CD4-positive, alpha-beta memory T cell (primary cell): ENCODE data around the gene CABP7. TPM values are rescaled to one million over a fixed set of nuclear protein-coding genes. Genes with fewer than 3 reads are reported as not detected.

Experiments
- CTCF ChIA-PET: fragments of 350-600 bp; sonication (Branson Sonifier 250); formaldehyde crosslinking; loops from one replicate; lab custom pipeline; 2021; ENCODE audit warnings: inconsistent platforms; ENCODE audit not compliant: partially characterized antibody; lab: Charles Lee
- POLR2A ChIA-PET: fragments of 350-600 bp; sonication (Branson Sonifier 250); formaldehyde crosslinking; loops from one replicate; lab custom pipeline; 2021; ENCODE audit not compliant: partially characterized antibody; lab: Charles Lee
- DNase-seq, 5 donors: peaks; one replicate each; pipeline versions ENCODE4 v3.0.0 to v3.0.0-alpha.2; 2020 to 2022; ENCODE audit warnings: mixed read lengths in 1 of 5
- H3K27ac ChIP-seq: one replicate; pipeline ENCODE4 v1.7.0; 2013; ENCODE audit warnings: low read depth, low read length
- H3K27me3 ChIP-seq: 2 replicates; pipeline ENCODE4 v1.7.0; 2013; ENCODE audit warnings: mild to moderate bottlenecking, low read length, moderate library complexity; ENCODE audit not compliant: insufficient read depth
- H3K36me3 ChIP-seq: 2 replicates; pipeline ENCODE4 v1.7.0; 2013; ENCODE audit warnings: mild to moderate bottlenecking, low read length, moderate library complexity; ENCODE audit not compliant: insufficient read depth
- H3K4me1 ChIP-seq: 2 replicates; pipeline ENCODE4 v1.7.0; 2013; ENCODE audit warnings: mild to moderate bottlenecking, low read length, moderate library complexity; ENCODE audit not compliant: insufficient read depth
- H3K4me3 ChIP-seq, 2 donors: one replicate each; pipeline ENCODE4 v1.7.0; 2013; ENCODE audit warnings: low read length in 2 of 2, mild to moderate bottlenecking in 1 of 2
- H3K9me3 ChIP-seq, 2 donors: one replicate each; pipeline ENCODE4 v1.7.0; 2013; ENCODE audit warnings: low read length in 2 of 2, control low read depth in 1 of 2; ENCODE audit not compliant: control insufficient read depth in 1 of 2
- H3K27ac Mint-ChIP-seq, 7 donors: one replicate each; pipeline ENCODE4 v1.8.0; 2020 to 2021; ENCODE audit warnings: mixed read lengths in 7 of 7, mild to moderate bottlenecking in 6 of 7, inconsistent platforms in 3 of 7, moderate library complexity in 3 of 7
- H3K27me3 Mint-ChIP-seq, 2 donors: one replicate each; pipeline ENCODE4 v1.8.0; 2020 to 2021; ENCODE audit warnings: mixed read lengths in 2 of 2
- H3K36me3 Mint-ChIP-seq, 2 donors: one replicate each; pipeline ENCODE4 v1.8.0; 2020 to 2021; ENCODE audit warnings: mixed read lengths in 2 of 2, inconsistent platforms in 1 of 2, mild to moderate bottlenecking in 1 of 2
- H3K4me1 Mint-ChIP-seq, 4 donors: one replicate each; pipeline ENCODE4 v1.8.0; 2020 to 2021; ENCODE audit warnings: mixed read lengths in 4 of 4, mild to moderate bottlenecking in 1 of 4
- H3K4me3 Mint-ChIP-seq, 8 donors: one replicate each; pipeline ENCODE4 v1.8.0; 2020 to 2021; ENCODE audit warnings: mixed read lengths in 8 of 8, mild to moderate bottlenecking in 7 of 8, moderate library complexity in 6 of 8, inconsistent platforms in 3 of 8
- H3K9me3 Mint-ChIP-seq, 8 donors: one replicate each; pipeline ENCODE4 v1.8.0; 2020 to 2021; ENCODE audit warnings: mixed read lengths in 8 of 8, mild to moderate bottlenecking in 5 of 8, inconsistent platforms in 3 of 8, moderate library complexity in 1 of 8
- intact Hi-C: fragments of 100-400 bp; cut with micrococcal nuclease; formaldehyde crosslinking; loops from one replicate; pipeline ENCODE4 v1.15.1; 2023
- polyA plus RNA-seq, 2 donors: library from polyadenylated mRNA; unstranded; fragments of 300-500 nt; fragmentation: Illumina TruSeq; gene quantifications; one replicate each; pipeline ENCODE4 v1.2.3, GENCODE V29; 2021
- total RNA-seq, 2 experiments: library from RNA; stranded (reverse); gene quantifications; one replicate each; pipeline ENCODE4 v1.2.3, GENCODE V29; 2021

CABP7 gene
- total and polyA plus RNA-seq, 4 experiments from 2014 or later = 0.08 to 0.13 TPM; not detected in 2

GRCh38 chr22:29767171-29768051 is 47.6 kb downstream of the CABP7 start, which contains the start of gene UQCR10:
UQCR10 (plus strand) TSS chr22:29767369; CDS start chr22:29767399, 30 bp downstream.
- H3K4me1 ChIP-seq = peaks cover 29% of the 10 kb centered on the region
- no peaks in the 10 kb centered on the region for H3K27me3 Mint-ChIP-seq
- peak within 1 kb of the TSS; percentile 95 to 100 (median 99) for H3K4me3 Mint-ChIP-seq
- no peaks in the 10 kb centered on the region for H3K9me3 ChIP-seq
- peaks cover 11% of the 10 kb centered on the region for H3K36me3 ChIP-seq
- peak within 1 kb of the TSS; percentile 96 to 100 for H3K4me3 ChIP-seq
- H3K9me3 Mint-ChIP-seq = no peaks in the 10 kb centered on the region
- peaks cover 22 to 53% (median 28%) of the 10 kb centered on the region in 4 donors for H3K4me1 Mint-ChIP-seq
- CTCF ChIA-PET = interaction anchor here (1.3 kb wide), 1 partner anchor 70 kb away, joined by 5 read pairs; the partner anchor contains the start of gene ASCC2
- H3K36me3 Mint-ChIP-seq = peaks cover 7 to 31% of the 10 kb centered on the region in 2 donors
- peak; percentile 92 to 95 (median 94) for DNase-seq
- no peaks in the 10 kb centered on the region for H3K27me3 ChIP-seq
- POLR2A ChIA-PET = interaction anchor here (0.9 to 1.2 kb wide), 4 partner anchors 70 to 214 kb away, joined by 4 to 7 read pairs (median 6); partner anchors contain the start of genes ASCC2, MTMR3 and THOC5
- intact Hi-C loops = loop anchor here (1.0 to 10.0 kb wide), 6 partner anchors 71 to 657 kb away; partner anchors contain the start of genes ASCC2, MTFP1, MTMR3 and NF2
- H3K27ac Mint-ChIP-seq = peak within 1 kb of the TSS; percentile 38 to 99 (median 99)
- peak within 1 kb of the TSS; percentile 87 for H3K27ac ChIP-seq

GRCh38 chr22:29768052-29768693 is 48.4 kb downstream of the CABP7 start:
- Mint-ChIP-seq H3K36me3 (peaks cover 7 to 33% of the 10 kb centered on the region in 2 donors), H3K27ac (peak overlapping the region; percentile 38 to 99 (median 99)), H3K4me3 (peak overlapping the region; percentile 95 to 100 (median 99)), H3K27me3 (no peaks in the 10 kb centered on the region), H3K9me3 (no peaks in the 10 kb centered on the region), H3K4me1 (peaks cover 22 to 53% (median 28%) of the 10 kb centered on the region in 4 donors)
- POLR2A ChIA-PET = no interaction called here
- Histone ChIP-seq H3K4me3 (peak overlapping the region; percentile 96 to 100), H3K4me1 (peaks cover 29% of the 10 kb centered on the region), H3K27ac (peak overlapping the region; percentile 87), H3K27me3 (no peaks in the 10 kb centered on the region), H3K36me3 (peaks cover 11% of the 10 kb centered on the region), H3K9me3 (no peaks in the 10 kb centered on the region)
- no peak for DNase-seq
- CTCF ChIA-PET = no interaction called here
- intact Hi-C loops = loop anchor here (5.0 to 10.0 kb wide), 3 partner anchors 319 to 657 kb away; partner anchors contain the start of gene MTFP1

- Mint-ChIP-seq H3K36me3 (peaks cover 7 to 33% of the 10 kb centered on the region in 2 donors), H3K4me1 (peaks cover 19 to 50% (median 26%) of the 10 kb centered on the region in 4 donors), H3K27ac (no peak overlapping the region), H3K9me3 (no peaks in the 10 kb centered on the region), H3K4me3 (no peak overlapping the region), H3K27me3 (no peaks in the 10 kb centered on the region)
- ChIA-PET CTCF (no interaction called here), POLR2A (interaction anchor here (0.9 kb wide), 1 partner anchor 68 kb away, joined by 3 read pairs; the partner anchor contains the start of gene ASCC2)
- Histone ChIP-seq H3K4me3 (no peak overlapping the region), H3K9me3 (no peaks in the 10 kb centered on the region), H3K27me3 (no peaks in the 10 kb centered on the region), H3K4me1 (peaks cover 29% of the 10 kb centered on the region), H3K27ac (no peak overlapping the region), H3K36me3 (peaks cover 11% of the 10 kb centered on the region)
- DNase-seq = no peak
- intact Hi-C loops = loop anchor here (5.0 to 10.0 kb wide), 3 partner anchors 317 to 655 kb away; partner anchors contain the start of gene MTFP1
Observed at GRCh38 chr22:29769723-29770321, 50.0 kb downstream of the CABP7 start.

- POLR2A ChIA-PET = interaction anchor here (0.7 kb wide), 1 partner anchor 1441 kb away, joined by 3 read pairs; no protein-coding TSS in a partner anchor
Observed at GRCh38 chr22:29772170-29772641, 52.4 kb downstream of the CABP7 start.

GRCh38 chr22:29773233-29773632 is 53.4 kb downstream of the CABP7 start:
- H3K4me3 Mint-ChIP-seq = no peak overlapping the region
- ChIA-PET POLR2A (no interaction called here), CTCF (interaction anchor here (1.2 to 1.3 kb wide), 2 partner anchors 10 to 16 kb away, joined by 3 read pairs; no protein-coding TSS in a partner anchor)
- Histone ChIP-seq H3K4me1 (peaks cover 12% of the 10 kb centered on the region), H3K9me3 (no peaks in the 10 kb centered on the region), H3K36me3 (peaks cover 11% of the 10 kb centered on the region), H3K4me3 (no peak overlapping the region), H3K27ac (no peak overlapping the region), H3K27me3 (no peaks in the 10 kb centered on the region)
- H3K27me3 Mint-ChIP-seq = no peaks in the 10 kb centered on the region
- H3K4me1 Mint-ChIP-seq = peaks cover 3 to 18% (median 7%) of the 10 kb centered on the region in 4 donors
- peak overlapping the region in 1 of 7 donors; percentile 70 for H3K27ac Mint-ChIP-seq
- intact Hi-C loops = no loop called here
- no peak for DNase-seq
- no peaks in the 10 kb centered on the region for H3K9me3 Mint-ChIP-seq
- H3K36me3 Mint-ChIP-seq = peaks cover 7 to 24% of the 10 kb centered on the region in 2 donors

More at GRCh38 chr22:29772170-29772641, 52.4 kb downstream of the CABP7 start:
- H3K9me3 ChIP-seq = no peaks in the 10 kb centered on the region
- Mint-ChIP-seq H3K4me3 (peak overlapping the region in 1 of 8 donors; percentile 41), H3K27me3 (no peaks in the 10 kb centered on the region), H3K4me1 (peaks cover 9 to 27% (median 12%) of the 10 kb centered on the region in 4 donors), H3K36me3 (peaks cover 7 to 33% of the 10 kb centered on the region in 2 donors), H3K9me3 (no peaks in the 10 kb centered on the region), H3K27ac (no peak overlapping the region)
- no peak overlapping the region for H3K4me3 ChIP-seq
- peaks cover 11% of the 10 kb centered on the region for H3K36me3 ChIP-seq
- peaks cover 19% of the 10 kb centered on the region for H3K4me1 ChIP-seq
- intact Hi-C loops = no loop called here
- CTCF ChIA-PET = no interaction called here
- H3K27ac ChIP-seq = no peak overlapping the region
- no peak for DNase-seq
- H3K27me3 ChIP-seq = no peaks in the 10 kb centered on the region

- Mint-ChIP-seq H3K36me3 (no peaks in the 10 kb centered on the region), H3K27me3 (no peaks in the 10 kb centered on the region), H3K4me3 (no peak overlapping the region), H3K9me3 (no peaks in the 10 kb centered on the region), H3K4me1 (no peaks in the 10 kb centered on the region), H3K27ac (peak overlapping the region in 1 of 7 donors; percentile 47)
- ChIA-PET CTCF (no interaction called here), POLR2A (no interaction called here)
- Histone ChIP-seq H3K4me3 (no peak overlapping the region), H3K9me3 (no peaks in the 10 kb centered on the region), H3K27ac (no peak overlapping the region), H3K36me3 (no peaks in the 10 kb centered on the region), H3K4me1 (no peaks in the 10 kb centered on the region), H3K27me3 (no peaks in the 10 kb centered on the region)
- no peak for DNase-seq
- intact Hi-C loops = no loop called here
Observed at GRCh38 chr22:29780220-29780619, 60.4 kb downstream of the CABP7 start.
